ENCODE data around the gene EXOC5. TPM values are rescaled to one million over a fixed set of nuclear protein-coding genes. Genes with fewer than 3 reads are reported as not detected.

Gene EXOC5
- total RNA-seq, 1 experiment from 2014 or later: 109 TPM

DNA sequence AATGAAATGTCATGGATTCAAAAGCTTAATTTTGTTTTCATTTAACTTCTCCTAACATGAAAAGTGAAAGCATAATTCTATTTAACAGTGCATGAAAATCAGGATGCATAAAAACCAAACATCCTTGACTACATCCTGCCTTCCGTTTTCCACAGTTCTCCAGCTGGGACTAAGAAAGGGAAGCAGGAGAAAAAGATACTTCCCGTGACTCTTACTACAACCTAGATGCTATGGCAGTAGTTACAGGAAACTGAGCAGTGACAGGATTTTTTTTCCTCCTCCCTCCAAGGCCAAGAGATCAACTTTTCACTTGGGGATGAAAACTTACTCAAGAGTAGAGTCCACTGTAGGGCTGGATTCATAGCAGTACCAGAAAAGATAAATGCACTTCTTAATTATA lies 2.6 kb downstream of the EXOC5 start:
- ATAC-seq (no peak), DNase-seq (peak; percentile 26)
- Histone ChIP-seq H3K79me2 (ENCODE audit: low read length) (peaks cover 97% of the 10 kb centered on the region), H3K9me2 (replicated peaks; ENCODE audit: low read length) (no peaks in the 10 kb centered on the region), H3K36me3 (ENCODE audit: low read depth, low read length) (no peaks in the 10 kb centered on the region), H3K9me3 (ENCODE audit: low read length) (no peaks in the 10 kb centered on the region), H3K4me2 (ENCODE audit: low read length) (peak overlapping the region; percentile 39), H3K9ac (ENCODE audit: low read length) (no peak overlapping the region), H3F3A (ENCODE audit: low read length, unreplicated experiment) (no peaks in the 10 kb centered on the region), H3K4me1 (ENCODE audit: insufficient read depth, low read length) (peaks cover 26% of the 10 kb centered on the region), H3K27ac (ENCODE audit: low read length) (no peak overlapping the region), H3K27me3 (ENCODE audit: low read length) (no peaks in the 10 kb centered on the region), H4K20me1 (ENCODE audit: low read length) (peaks cover 42% of the 10 kb centered on the region), H2AFZ (ENCODE audit: low read length) (no peak overlapping the region), H3K4me3 (ENCODE audit: low read length) (peak overlapping the region; percentile 10; the same call in 1 of the 2 replicates)
- intact Hi-C loops (cut with micrococcal nuclease): no loop called here
- TF ChIP-seq EZH2phosphoT487 (IDR thresholded peaks at IDR 0.05; ENCODE audit: borderline replicate concordance, low read length): no peak
- TF ChIP-seq EZH2 (IDR thresholded peaks at IDR 0.05; ENCODE audit: low read length, unreplicated experiment): no peak
- no peak for TF ChIP-seq CTCF (conservative IDR thresholded peaks at IDR 0.05; ENCODE audit: low read depth, low read length)
- BruUV-seq (replicated peaks): no TSS peak
- POLR2A ChIA-PET (ENCODE audit: unreplicated experiment): interaction anchor here (0.6 kb wide), 1 partner anchor 22 kb away, joined by 4 read pairs; no protein-coding TSS in a partner anchor
- CTCF ChIA-PET: no interaction called here

GRCh38 chr14:57262117-57262516 lies 6.6 kb downstream of the EXOC5 start:
- Histone ChIP-seq H3K9ac (ENCODE audit: low read length) (no peak overlapping the region), H3K4me2 (ENCODE audit: low read length) (no peak overlapping the region), H3K36me3 (ENCODE audit: low read depth, low read length) (peaks cover 6% of the 10 kb centered on the region; the same call in 1 of the 2 replicates), H3K4me3 (ENCODE audit: low read length) (no peak overlapping the region), H4K20me1 (ENCODE audit: low read length) (peaks cover 51% of the 10 kb centered on the region), H3K9me2 (replicated peaks; ENCODE audit: low read length) (no peaks in the 10 kb centered on the region), H3F3A (ENCODE audit: low read length, unreplicated experiment) (no peaks in the 10 kb centered on the region), H3K27me3 (ENCODE audit: low read length) (no peaks in the 10 kb centered on the region), H3K79me2 (ENCODE audit: low read length) (peaks cover 96% of the 10 kb centered on the region), H2AFZ (ENCODE audit: low read length) (no peak overlapping the region), H3K9me3 (ENCODE audit: low read length) (no peaks in the 10 kb centered on the region), H3K4me1 (ENCODE audit: insufficient read depth, low read length) (peaks cover 15% of the 10 kb centered on the region), H3K27ac (ENCODE audit: low read length) (no peak overlapping the region)
- POLR2A ChIA-PET (ENCODE audit: unreplicated experiment): no interaction called here
- DNase-seq (no peak), ATAC-seq (no peak)
- BruUV-seq (replicated peaks): no TSS peak
- TF ChIP-seq CTCF (conservative IDR thresholded peaks at IDR 0.05; ENCODE audit: low read depth, low read length): no peak
- TF ChIP-seq EZH2 (IDR thresholded peaks at IDR 0.05; ENCODE audit: low read length, unreplicated experiment): no peak
- TF ChIP-seq EZH2phosphoT487 (IDR thresholded peaks at IDR 0.05; ENCODE audit: borderline replicate concordance, low read length): no peak
- intact Hi-C loops (cut with micrococcal nuclease): no loop called here
- CTCF ChIA-PET: no interaction called here

GRCh38 chr14:57261604-57262003 lies 7.1 kb downstream of the EXOC5 start:
- peaks cover 47% of the 10 kb centered on the region for H4K20me1 ChIP-seq (ENCODE audit: low read length)
- H3K4me1 ChIP-seq (ENCODE audit: insufficient read depth, low read length): peaks cover 10% of the 10 kb centered on the region
- POLR2A ChIA-PET (ENCODE audit: unreplicated experiment): no interaction called here
- TF ChIP-seq EZH2phosphoT487 (IDR thresholded peaks at IDR 0.05; ENCODE audit: borderline replicate concordance, low read length) (no peak), CTCF (conservative IDR thresholded peaks at IDR 0.05; ENCODE audit: low read depth, low read length) (no peak), EZH2 (IDR thresholded peaks at IDR 0.05; ENCODE audit: low read length, unreplicated experiment) (no peak)
- no peak overlapping the region for H3K4me2 ChIP-seq (ENCODE audit: low read length)
- H3K36me3 ChIP-seq (ENCODE audit: low read depth, low read length): peaks cover 6% of the 10 kb centered on the region; the same call in 1 of the 2 replicates
- ATAC-seq: no peak
- H3K9me2 ChIP-seq (replicated peaks; ENCODE audit: low read length): no peaks in the 10 kb centered on the region
- peaks cover 96% of the 10 kb centered on the region for H3K79me2 ChIP-seq (ENCODE audit: low read length)
- CTCF ChIA-PET: no interaction called here
- no peak for DNase-seq
- no peaks in the 10 kb centered on the region for H3K27me3 ChIP-seq (ENCODE audit: low read length)
- H2AFZ ChIP-seq (ENCODE audit: low read length): no peak overlapping the region
- no TSS peak for BruUV-seq (replicated peaks)
- H3K9me3 ChIP-seq (ENCODE audit: low read length): no peaks in the 10 kb centered on the region
- no peak overlapping the region for H3K27ac ChIP-seq (ENCODE audit: low read length)
- no peak overlapping the region for H3K4me3 ChIP-seq (ENCODE audit: low read length)
- H3F3A ChIP-seq (ENCODE audit: low read length, unreplicated experiment): no peaks in the 10 kb centered on the region
- intact Hi-C loops (cut with micrococcal nuclease): no loop called here
- H3K9ac ChIP-seq (ENCODE audit: low read length): no peak overlapping the region
